ENCODE data around the gene AKAP1. TPM values are rescaled to one million over a fixed set of nuclear protein-coding genes. Genes with fewer than 3 reads are reported as not detected.
"Not testable (repeated sequence)": the region's sequence is repeated elsewhere in the genome, so short reads cannot be mapped to it uniquely, and the experiment has no call there.

Gene AKAP1
- total RNA-seq, 2 donors from 2014 or later, result 11.6 to 18.5 TPM

DNA sequence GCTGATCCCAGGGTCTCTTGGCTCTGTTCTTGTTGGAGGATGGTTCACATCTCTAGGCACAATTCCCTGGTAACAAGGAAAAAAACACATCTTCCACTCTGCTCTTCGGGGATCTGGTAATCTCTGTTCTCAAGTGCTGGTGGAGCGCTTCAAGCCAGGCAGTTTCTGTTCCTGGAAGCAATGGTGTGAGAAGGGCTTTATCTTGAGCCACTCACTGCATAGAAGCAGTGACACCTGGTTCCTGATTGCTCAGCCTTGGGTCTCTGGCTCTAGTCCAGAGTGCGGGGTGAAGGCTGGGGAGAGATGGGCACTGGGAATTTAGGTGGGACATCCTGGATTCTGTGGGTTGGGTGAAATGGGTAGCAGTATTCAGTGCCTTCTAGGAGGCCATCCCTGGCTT lies 14.1 kb downstream of the AKAP1 start:
- Histone ChIP-seq H3K27ac (ENCODE audit: low read depth, low read length) (no peak overlapping the region), H3K4me1 (ENCODE audit: control insufficient read depth, insufficient read depth, low read length) (peaks cover 8% of the 10 kb centered on the region), H3K9ac (ENCODE audit: extremely low read depth, low read length, poor library complexity, severe bottlenecking) (no peak overlapping the region), H3K27me3 (ENCODE audit: control insufficient read depth, insufficient read depth, low read length, poor library complexity, severe bottlenecking) (no peaks in the 10 kb centered on the region), H3K9me3 (ENCODE audit: control insufficient read depth, low read length) (no peaks in the 10 kb centered on the region), H3K4me3 (ENCODE audit: low read length) (no peak overlapping the region), H3K36me3 (ENCODE audit: control insufficient read depth, insufficient read depth, low read length) (no peaks in the 10 kb centered on the region)
- no peaks in the 10 kb centered on the region for H3K36me3 Mint-ChIP-seq (ENCODE audit: low read depth)
- no peaks in the 10 kb centered on the region for H3K9me3 Mint-ChIP-seq
- no peaks in the 10 kb centered on the region for H3K27me3 Mint-ChIP-seq (ENCODE audit: insufficient read depth)
- TF ChIP-seq, protein P1, sequence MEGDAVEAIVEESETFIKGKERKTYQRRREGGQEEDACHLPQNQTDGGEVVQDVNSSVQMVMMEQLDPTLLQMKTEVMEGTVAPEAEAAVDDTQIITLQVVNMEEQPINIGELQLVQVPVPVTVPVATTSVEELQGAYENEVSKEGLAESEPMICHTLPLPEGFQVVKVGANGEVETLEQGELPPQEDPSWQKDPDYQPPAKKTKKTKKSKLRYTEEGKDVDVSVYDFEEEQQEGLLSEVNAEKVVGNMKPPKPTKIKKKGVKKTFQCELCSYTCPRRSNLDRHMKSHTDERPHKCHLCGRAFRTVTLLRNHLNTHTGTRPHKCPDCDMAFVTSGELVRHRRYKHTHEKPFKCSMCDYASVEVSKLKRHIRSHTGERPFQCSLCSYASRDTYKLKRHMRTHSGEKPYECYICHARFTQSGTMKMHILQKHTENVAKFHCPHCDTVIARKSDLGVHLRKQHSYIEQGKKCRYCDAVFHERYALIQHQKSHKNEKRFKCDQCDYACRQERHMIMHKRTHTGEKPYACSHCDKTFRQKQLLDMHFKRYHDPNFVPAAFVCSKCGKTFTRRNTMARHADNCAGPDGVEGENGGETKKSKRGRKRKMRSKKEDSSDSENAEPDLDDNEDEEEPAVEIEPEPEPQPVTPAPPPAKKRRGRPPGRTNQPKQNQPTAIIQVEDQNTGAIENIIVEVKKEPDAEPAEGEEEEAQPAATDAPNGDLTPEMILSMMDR (conservative IDR thresholded peaks at IDR 0.05), result no peak
- 90 to 97% methylated on average over 1 to 3 of the region's 3 CpGs for WGBS, 2 experiments (ENCODE audit: insufficient coverage in 1 of 2, insufficient read length in 1 of 2)
- no peak for DNase-seq
- peak overlapping the region; percentile 62 for H3K27ac Mint-ChIP-seq
- H3K4me1 Mint-ChIP-seq, result peaks cover 34% of the 10 kb centered on the region
- H3K4me3 Mint-ChIP-seq, result no peak overlapping the region

DNA sequence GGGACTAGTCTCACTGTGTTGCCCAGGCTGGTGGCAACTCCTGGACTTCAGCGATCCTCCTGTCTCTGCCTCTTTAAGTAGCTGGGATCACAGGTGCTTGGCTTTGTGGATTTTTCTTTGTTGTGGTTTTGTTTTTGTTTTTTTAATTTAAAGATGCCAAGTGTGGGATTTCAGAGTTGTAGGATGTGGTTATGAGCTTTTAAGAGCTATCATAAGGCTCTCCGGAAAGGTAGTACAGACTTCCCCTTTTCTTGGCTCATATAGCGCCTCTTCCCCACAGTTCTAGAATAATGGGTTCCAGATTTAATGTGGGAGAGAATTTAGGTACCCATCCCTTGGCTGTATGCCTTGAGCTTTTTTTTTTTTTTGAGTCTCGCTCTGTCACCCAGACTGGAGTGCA lies 17.1 kb downstream of the AKAP1 start:
- peaks cover 36% of the 10 kb centered on the region for H3K4me1 Mint-ChIP-seq
- WGBS, 2 experiments (ENCODE audit: insufficient coverage in 1 of 2, insufficient read length in 1 of 2), result 91 to 100% methylated on average over 2 to 4 of the region's 4 CpGs
- no peak overlapping the region for H3K27ac Mint-ChIP-seq

DNA sequence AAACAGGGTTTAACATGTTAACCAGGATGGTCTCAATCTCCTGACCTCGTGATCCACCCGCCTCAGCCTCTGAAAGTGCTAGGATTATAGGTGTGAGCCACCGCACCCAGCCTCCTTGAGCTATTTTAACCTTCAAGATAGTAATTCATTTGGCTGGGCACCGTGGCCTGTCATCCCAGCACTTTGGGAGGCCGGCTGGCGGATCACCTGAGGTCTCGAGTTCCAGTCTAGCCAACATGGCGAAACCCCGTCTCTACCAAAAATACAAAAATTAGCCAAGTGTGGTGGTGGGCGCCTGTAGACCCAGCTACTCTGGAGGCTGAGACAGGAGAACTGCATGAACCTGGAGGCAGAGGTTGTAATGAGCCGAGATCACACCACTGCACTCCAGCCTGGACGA lies 17.6 kb downstream of the AKAP1 start:
- H3K27me3 ChIP-seq (ENCODE audit: control insufficient read depth, insufficient read depth, low read length, poor library complexity, severe bottlenecking); H3K27ac ChIP-seq (ENCODE audit: low read depth, low read length); H3K9me3 ChIP-seq (ENCODE audit: control insufficient read depth, low read length); H3K4me3 Mint-ChIP-seq; H3K27ac Mint-ChIP-seq; H3K9me3 Mint-ChIP-seq; H3K9ac ChIP-seq (ENCODE audit: extremely low read depth, low read length, poor library complexity, severe bottlenecking); DNase-seq; H3K27me3 Mint-ChIP-seq (ENCODE audit: insufficient read depth); H3K36me3 Mint-ChIP-seq (ENCODE audit: low read depth); H3K36me3 ChIP-seq (ENCODE audit: control insufficient read depth, insufficient read depth, low read length); H3K4me3 ChIP-seq (ENCODE audit: low read length): not testable (repeated sequence)
- peaks cover 12% of the 10 kb centered on the region for H3K4me1 ChIP-seq (ENCODE audit: control insufficient read depth, insufficient read depth, low read length)
- WGBS, 2 experiments (ENCODE audit: insufficient coverage in 1 of 2, insufficient read length in 1 of 2), result 92 to 95% methylated on average over 12 of the region's 12 CpGs
- H3K4me1 Mint-ChIP-seq, result peaks cover 35% of the 10 kb centered on the region

More for the DNA sequence above, 17.1 kb downstream of the AKAP1 start:
- H3K4me3 ChIP-seq (ENCODE audit: low read length), result no peak overlapping the region
- no peaks in the 10 kb centered on the region for H3K36me3 ChIP-seq (ENCODE audit: control insufficient read depth, insufficient read depth, low read length)
- H3K27me3 ChIP-seq (ENCODE audit: control insufficient read depth, insufficient read depth, low read length, poor library complexity, severe bottlenecking), result no peaks in the 10 kb centered on the region
- no peak overlapping the region for H3K27ac ChIP-seq (ENCODE audit: low read depth, low read length)
- H3K4me1 ChIP-seq (ENCODE audit: control insufficient read depth, insufficient read depth, low read length), result peaks cover 9% of the 10 kb centered on the region
- Mint-ChIP-seq H3K4me3 (no peak overlapping the region), H3K9me3 (no peaks in the 10 kb centered on the region), H3K27me3 (ENCODE audit: insufficient read depth) (no peaks in the 10 kb centered on the region), H3K36me3 (ENCODE audit: low read depth) (no peaks in the 10 kb centered on the region)
- TF ChIP-seq, protein P1 (conservative IDR thresholded peaks at IDR 0.05), result no peak
- no peaks in the 10 kb centered on the region for H3K9me3 ChIP-seq (ENCODE audit: control insufficient read depth, low read length)
- H3K9ac ChIP-seq (ENCODE audit: extremely low read depth, low read length, poor library complexity, severe bottlenecking), result no peak overlapping the region
- DNase-seq, result no peak

Data from endodermal cell (in vitro differentiated cells).